ENCODE data around the gene ARHGAP26. TPM values are rescaled to one million over a fixed set of nuclear protein-coding genes. Genes with fewer than 3 reads are reported as not detected.

Gene ARHGAP26
- total RNA-seq, 1 experiment from 2014 or later: 39.8 TPM

DNA sequence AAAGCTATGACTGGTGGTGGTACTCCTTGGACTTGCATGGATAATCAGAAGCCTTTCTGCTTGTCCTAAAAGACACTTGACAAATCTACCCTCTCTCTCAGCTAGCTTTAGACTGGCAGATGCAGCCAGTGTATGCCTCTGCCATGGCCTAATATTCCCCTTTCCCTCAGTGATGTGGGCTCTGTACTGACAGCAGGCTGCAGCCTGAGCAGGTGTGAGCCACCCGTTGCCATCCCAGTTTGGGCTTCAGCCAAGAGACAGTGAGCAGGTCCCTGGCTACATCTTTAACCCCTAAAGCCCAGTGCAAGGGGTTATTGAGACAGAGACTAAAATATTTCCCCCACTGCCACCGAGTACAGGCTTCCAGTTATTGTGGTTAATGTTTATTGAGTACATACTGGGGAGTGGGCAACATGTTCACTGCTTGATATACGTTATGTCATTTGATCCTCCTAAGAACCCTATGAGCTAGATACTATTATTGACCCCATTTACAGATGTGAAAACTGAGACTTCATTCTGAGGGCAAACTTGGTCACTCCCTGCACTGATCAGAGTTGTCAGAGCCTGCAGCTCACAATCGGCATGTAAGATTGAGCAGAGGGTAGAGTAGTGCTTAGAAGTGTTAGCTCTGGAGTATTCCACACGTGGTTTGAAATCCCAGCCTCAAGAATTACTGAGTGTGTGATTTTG lies 254.2 kb downstream of the ARHGAP26 start:
- Histone ChIP-seq H3K27ac (ENCODE audit: low read length) (peak overlapping the region; percentile 85), H3K9me3 (ENCODE audit: low read length) (no peaks in the 10 kb centered on the region), H3K4me1 (ENCODE audit: low read length) (peaks cover 68% of the 10 kb centered on the region), H3K9me2 (replicated peaks; ENCODE audit: insufficient read depth, low read length) (no peaks in the 10 kb centered on the region), H3K4me2 (ENCODE audit: low read depth, low read length, poor library complexity, severe bottlenecking) (peak overlapping the region; percentile 61), H3K9ac (ENCODE audit: low read length) (peak overlapping the region; percentile 65), H3K4me3 (ENCODE audit: low read length) (no peak overlapping the region), H2AFZ (ENCODE audit: low read length) (peak overlapping the region; percentile 68; the same call in 1 of the 2 replicates), H4K20me1 (ENCODE audit: insufficient read depth, low read depth, low read length) (no peaks in the 10 kb centered on the region), H3K79me2 (ENCODE audit: low read length) (no peaks in the 10 kb centered on the region), H3K27me3 (ENCODE audit: low read length) (no peaks in the 10 kb centered on the region), H3K36me3 (ENCODE audit: insufficient read depth, low read length) (no peaks in the 10 kb centered on the region)
- DNase-seq: peak; percentile 58

DNA sequence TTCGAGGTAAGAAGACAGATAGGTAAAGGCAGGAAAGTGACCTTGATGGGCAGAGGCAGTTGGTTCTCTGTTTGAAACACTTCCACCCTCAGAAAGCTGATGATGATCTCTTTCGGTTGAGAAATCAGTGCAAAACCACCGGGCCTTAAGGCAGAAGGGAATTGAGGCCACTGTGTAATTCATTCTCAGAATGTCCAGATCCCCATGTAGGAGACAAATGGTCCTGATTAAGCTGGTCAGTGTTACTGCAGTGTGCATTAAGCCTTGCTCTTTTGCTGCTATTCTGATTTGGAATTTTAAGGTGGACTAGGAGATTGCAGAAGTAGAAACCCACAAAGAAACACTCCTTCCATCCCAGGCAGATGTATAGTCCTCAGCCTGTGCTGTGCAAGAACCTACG lies 255.2 kb downstream of the ARHGAP26 start:
- H3K9ac ChIP-seq (ENCODE audit: low read length): no peak overlapping the region
- no peak overlapping the region for H3K4me3 ChIP-seq (ENCODE audit: low read length)
- no peaks in the 10 kb centered on the region for H4K20me1 ChIP-seq (ENCODE audit: insufficient read depth, low read depth, low read length)

DNA sequence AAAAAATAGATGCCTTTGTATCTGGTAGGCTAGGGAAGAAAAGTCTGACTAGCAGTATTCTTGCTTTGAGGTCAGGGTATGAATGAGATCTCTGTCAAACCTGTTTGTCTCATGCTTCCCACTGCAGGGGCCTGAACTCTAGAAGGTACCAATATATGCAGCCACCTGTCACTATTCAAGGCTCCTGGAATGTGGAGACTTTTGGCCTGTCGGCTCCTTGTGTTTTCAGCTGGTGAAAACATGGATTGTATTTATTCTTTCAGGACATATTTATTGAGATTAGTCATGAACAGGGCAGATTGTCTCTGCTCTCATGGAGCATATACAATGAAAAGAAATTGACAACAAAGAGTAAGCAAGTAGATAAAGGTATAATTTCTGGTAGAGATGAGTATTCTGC lies 255.8 kb downstream of the ARHGAP26 start:
- Histone ChIP-seq H3K36me3 (ENCODE audit: insufficient read depth, low read length) (no peaks in the 10 kb centered on the region), H3K4me2 (ENCODE audit: low read depth, low read length, poor library complexity, severe bottlenecking) (no peak overlapping the region), H2AFZ (ENCODE audit: low read length) (peak overlapping the region; percentile 31; the same call in 1 of the 2 replicates), H3K9me2 (replicated peaks; ENCODE audit: insufficient read depth, low read length) (no peaks in the 10 kb centered on the region), H3K9me3 (ENCODE audit: low read length) (no peaks in the 10 kb centered on the region), H3K27ac (ENCODE audit: low read length) (peak overlapping the region; percentile 32; the same call in 1 of the 2 replicates), H3K9ac (ENCODE audit: low read length) (no peak overlapping the region), H4K20me1 (ENCODE audit: insufficient read depth, low read depth, low read length) (no peaks in the 10 kb centered on the region), H3K27me3 (ENCODE audit: low read length) (no peaks in the 10 kb centered on the region), H3K4me1 (ENCODE audit: low read length) (peaks cover 63% of the 10 kb centered on the region), H3K79me2 (ENCODE audit: low read length) (no peaks in the 10 kb centered on the region), H3K4me3 (ENCODE audit: low read length) (no peak overlapping the region)
- no peak for DNase-seq

More for the DNA sequence above, 255.2 kb downstream of the ARHGAP26 start:
- no peaks in the 10 kb centered on the region for H3K36me3 ChIP-seq (ENCODE audit: insufficient read depth, low read length)
- H3K27me3 ChIP-seq (ENCODE audit: low read length): no peaks in the 10 kb centered on the region
- H3K79me2 ChIP-seq (ENCODE audit: low read length): no peaks in the 10 kb centered on the region
- peaks cover 63% of the 10 kb centered on the region for H3K4me1 ChIP-seq (ENCODE audit: low read length)
- no peak overlapping the region for H3K4me2 ChIP-seq (ENCODE audit: low read depth, low read length, poor library complexity, severe bottlenecking)
- H3K9me3 ChIP-seq (ENCODE audit: low read length): no peaks in the 10 kb centered on the region
- H2AFZ ChIP-seq (ENCODE audit: low read length): peak overlapping the region; percentile 29; the same call in 1 of the 2 replicates
- no peak for DNase-seq
- H3K9me2 ChIP-seq (replicated peaks; ENCODE audit: insufficient read depth, low read length): no peaks in the 10 kb centered on the region
- H3K27ac ChIP-seq (ENCODE audit: low read length): peak overlapping the region; percentile 32; the same call in 1 of the 2 replicates

DNA sequence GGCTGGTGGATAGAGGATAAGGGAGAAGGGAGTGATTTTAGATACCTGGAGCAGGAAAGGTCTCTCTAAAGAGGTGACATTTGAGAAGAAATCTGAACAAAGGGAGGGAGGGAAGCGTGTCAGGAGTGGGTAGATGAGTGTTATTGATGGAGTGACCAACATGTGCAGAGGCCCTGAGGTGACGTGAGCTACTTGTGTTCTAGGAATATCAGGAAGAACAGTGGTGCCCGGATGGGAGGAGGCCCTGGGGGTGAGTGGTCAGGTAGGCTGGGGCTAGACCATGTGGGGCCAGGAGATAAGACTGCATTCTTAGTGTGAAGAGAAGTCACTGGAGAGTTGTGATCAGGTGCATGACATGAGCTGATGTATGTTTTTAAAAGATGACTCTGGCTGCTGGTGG lies 256.2 kb downstream of the ARHGAP26 start:
- Histone ChIP-seq H3K4me2 (ENCODE audit: low read depth, low read length, poor library complexity, severe bottlenecking) (no peak overlapping the region), H3K4me3 (ENCODE audit: low read length) (no peak overlapping the region), H4K20me1 (ENCODE audit: insufficient read depth, low read depth, low read length) (no peaks in the 10 kb centered on the region), H3K9ac (ENCODE audit: low read length) (no peak overlapping the region), H3K27me3 (ENCODE audit: low read length) (no peaks in the 10 kb centered on the region), H3K9me3 (ENCODE audit: low read length) (no peaks in the 10 kb centered on the region), H3K79me2 (ENCODE audit: low read length) (no peaks in the 10 kb centered on the region), H3K4me1 (ENCODE audit: low read length) (peaks cover 63% of the 10 kb centered on the region), H3K36me3 (ENCODE audit: insufficient read depth, low read length) (no peaks in the 10 kb centered on the region), H3K27ac (ENCODE audit: low read length) (no peak overlapping the region; the same call in 1 of the 2 replicates), H3K9me2 (replicated peaks; ENCODE audit: insufficient read depth, low read length) (no peaks in the 10 kb centered on the region), H2AFZ (ENCODE audit: low read length) (peak overlapping the region; percentile 31; the same call in 1 of the 2 replicates)
- no peak for DNase-seq

DNA sequence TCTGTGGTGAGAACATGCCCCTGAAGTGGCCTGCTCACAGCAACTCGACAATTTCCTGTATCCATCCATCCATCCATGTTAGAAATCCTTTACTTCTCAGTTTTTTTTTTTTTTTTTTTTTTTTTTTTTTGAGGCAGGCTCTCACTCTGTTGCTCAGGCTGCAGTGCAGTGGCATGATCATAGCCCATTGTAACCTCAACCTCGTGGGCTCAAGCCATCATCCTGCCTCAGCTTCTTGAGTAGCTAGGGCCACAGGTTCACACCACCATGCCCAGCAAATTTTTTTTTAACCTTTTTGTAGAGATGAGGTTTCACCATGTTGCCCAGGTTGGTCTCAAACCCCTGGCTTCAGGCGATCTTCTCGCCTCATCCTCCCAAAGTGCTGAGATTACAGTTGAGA lies 259.1 kb downstream of the ARHGAP26 start:
- Histone ChIP-seq H3K27me3 (ENCODE audit: low read length) (no peaks in the 10 kb centered on the region), H3K79me2 (ENCODE audit: low read length) (no peaks in the 10 kb centered on the region), H3K4me2 (ENCODE audit: low read depth, low read length, poor library complexity, severe bottlenecking) (no peak overlapping the region), H3K9me3 (ENCODE audit: low read length) (no peaks in the 10 kb centered on the region), H3K4me1 (ENCODE audit: low read length) (peaks cover 52% of the 10 kb centered on the region), H3K27ac (ENCODE audit: low read length) (no peak overlapping the region), H2AFZ (ENCODE audit: low read length) (no peak overlapping the region), H3K36me3 (ENCODE audit: insufficient read depth, low read length) (no peaks in the 10 kb centered on the region), H4K20me1 (ENCODE audit: insufficient read depth, low read depth, low read length) (no peaks in the 10 kb centered on the region), H3K4me3 (ENCODE audit: low read length) (no peak overlapping the region), H3K9ac (ENCODE audit: low read length) (no peak overlapping the region), H3K9me2 (replicated peaks; ENCODE audit: insufficient read depth, low read length) (no peaks in the 10 kb centered on the region)
- DNase-seq: no peak

DNA sequence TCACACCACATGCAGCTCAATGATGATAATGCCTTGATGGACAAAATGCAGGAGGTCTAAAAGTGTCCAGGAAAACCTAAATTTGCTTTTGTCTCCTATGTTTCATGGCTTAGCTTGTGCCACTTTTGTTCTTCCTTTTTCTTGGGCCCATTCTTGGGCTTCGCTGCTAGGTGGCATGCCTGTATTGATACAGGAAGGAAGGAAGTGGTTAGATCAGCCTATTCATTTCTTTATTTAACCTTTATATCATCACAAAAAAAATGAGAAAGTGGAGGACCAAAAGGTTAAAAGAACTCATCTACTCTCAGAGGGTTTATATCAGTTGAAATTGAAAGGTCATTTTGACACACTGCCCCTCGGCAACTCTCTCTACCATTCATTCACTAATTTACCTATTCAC lies 260.2 kb downstream of the ARHGAP26 start:
- DNase-seq: peak; percentile 68
- H3K27ac ChIP-seq (ENCODE audit: low read length): no peak overlapping the region
- H3K9me3 ChIP-seq (ENCODE audit: low read length): no peaks in the 10 kb centered on the region
- peaks cover 42% of the 10 kb centered on the region for H3K4me1 ChIP-seq (ENCODE audit: low read length)
- H3K9ac ChIP-seq (ENCODE audit: low read length): peak overlapping the region; percentile 8; the same call in 1 of the 2 replicates
- H3K27me3 ChIP-seq (ENCODE audit: low read length): no peaks in the 10 kb centered on the region
- peak overlapping the region; percentile 31 for H3K4me2 ChIP-seq (ENCODE audit: low read depth, low read length, poor library complexity, severe bottlenecking)
- no peaks in the 10 kb centered on the region for H3K9me2 ChIP-seq (replicated peaks; ENCODE audit: insufficient read depth, low read length)
- H3K4me3 ChIP-seq (ENCODE audit: low read length): no peak overlapping the region
- H4K20me1 ChIP-seq (ENCODE audit: insufficient read depth, low read depth, low read length): no peaks in the 10 kb centered on the region
- no peaks in the 10 kb centered on the region for H3K36me3 ChIP-seq (ENCODE audit: insufficient read depth, low read length)
- no peaks in the 10 kb centered on the region for H3K79me2 ChIP-seq (ENCODE audit: low read length)
- H2AFZ ChIP-seq (ENCODE audit: low read length): peak overlapping the region; percentile 59

DNA sequence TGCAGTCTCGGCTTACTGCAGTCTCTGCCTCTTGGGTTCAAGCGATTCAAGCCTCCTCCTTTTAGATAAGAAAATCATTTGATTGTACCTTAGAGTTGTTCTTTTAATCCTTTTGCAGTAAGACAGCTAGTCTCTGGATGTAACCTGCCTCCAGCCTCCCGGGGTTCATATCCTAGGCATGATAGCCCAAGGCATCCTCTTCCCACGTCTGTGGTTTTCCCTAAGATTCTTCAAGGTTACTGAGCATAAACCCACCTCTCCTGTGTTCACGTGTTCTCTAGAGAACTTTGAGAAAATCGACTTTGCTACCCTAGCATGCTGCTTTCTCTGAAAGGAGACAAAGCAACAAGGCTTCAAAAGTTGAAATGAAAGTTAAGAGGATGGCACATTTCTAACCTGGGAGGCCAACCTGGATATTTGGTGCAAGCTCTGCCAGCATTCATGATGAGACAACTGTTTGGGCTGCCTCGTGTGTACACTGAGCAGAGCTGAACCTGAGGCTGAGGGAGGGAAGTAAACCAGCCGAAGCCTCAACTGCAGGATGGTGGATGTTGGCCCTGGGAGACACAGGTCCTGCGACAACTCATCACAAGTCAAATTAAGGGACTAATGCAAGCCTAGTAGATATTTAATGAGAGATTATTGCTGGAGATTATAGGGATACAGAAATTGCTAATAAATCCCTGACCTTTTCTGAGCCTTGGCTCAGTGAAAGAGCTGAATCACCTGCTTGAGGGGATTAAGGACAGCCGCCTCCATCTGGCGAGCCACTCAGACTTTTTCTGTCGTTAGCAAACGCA lies 261.8 kb downstream of the ARHGAP26 start:
- H3K27me3 ChIP-seq (ENCODE audit: low read length): no peaks in the 10 kb centered on the region
- peaks cover 38% of the 10 kb centered on the region for H3K4me1 ChIP-seq (ENCODE audit: low read length)
- H3K9me2 ChIP-seq (replicated peaks; ENCODE audit: insufficient read depth, low read length): no peaks in the 10 kb centered on the region
- H4K20me1 ChIP-seq (ENCODE audit: insufficient read depth, low read depth, low read length): no peaks in the 10 kb centered on the region
- H3K27ac ChIP-seq (ENCODE audit: low read length): no peak overlapping the region
- DNase-seq: no peak
- peak overlapping the region; percentile 61; the same call in 1 of the 2 replicates for H2AFZ ChIP-seq (ENCODE audit: low read length)
- H3K9me3 ChIP-seq (ENCODE audit: low read length): no peaks in the 10 kb centered on the region
- H3K9ac ChIP-seq (ENCODE audit: low read length): no peak overlapping the region
- H3K4me2 ChIP-seq (ENCODE audit: low read depth, low read length, poor library complexity, severe bottlenecking): no peak overlapping the region
- H3K4me3 ChIP-seq (ENCODE audit: low read length): no peak overlapping the region
- H3K36me3 ChIP-seq (ENCODE audit: insufficient read depth, low read length): no peaks in the 10 kb centered on the region
- H3K79me2 ChIP-seq (ENCODE audit: low read length): no peaks in the 10 kb centered on the region

DNA sequence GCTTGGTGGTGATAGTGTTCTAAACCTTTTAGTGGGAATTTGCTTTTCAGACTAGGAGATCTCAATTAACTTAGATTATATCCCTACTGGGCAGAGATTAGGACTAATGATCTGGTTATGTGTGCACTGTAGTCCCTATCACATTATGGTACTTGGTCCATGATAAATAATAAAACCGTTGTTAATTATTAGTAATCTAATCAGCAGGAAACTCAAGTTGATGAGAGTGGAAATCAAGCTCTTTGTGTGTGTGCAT lies 262.3 kb downstream of the ARHGAP26 start:
- H3K79me2 ChIP-seq (ENCODE audit: low read length): no peaks in the 10 kb centered on the region
- no peaks in the 10 kb centered on the region for H3K36me3 ChIP-seq (ENCODE audit: insufficient read depth, low read length)
- no peak overlapping the region for H3K27ac ChIP-seq (ENCODE audit: low read length)
- no peak for DNase-seq
- no peaks in the 10 kb centered on the region for H4K20me1 ChIP-seq (ENCODE audit: insufficient read depth, low read depth, low read length)
- no peaks in the 10 kb centered on the region for H3K27me3 ChIP-seq (ENCODE audit: low read length)
- H2AFZ ChIP-seq (ENCODE audit: low read length): no peak overlapping the region
- H3K9ac ChIP-seq (ENCODE audit: low read length): no peak overlapping the region
- H3K4me1 ChIP-seq (ENCODE audit: low read length): peaks cover 38% of the 10 kb centered on the region
- H3K9me2 ChIP-seq (replicated peaks; ENCODE audit: insufficient read depth, low read length): no peaks in the 10 kb centered on the region
- no peak overlapping the region for H3K4me2 ChIP-seq (ENCODE audit: low read depth, low read length, poor library complexity, severe bottlenecking)
- H3K9me3 ChIP-seq (ENCODE audit: low read length): no peaks in the 10 kb centered on the region
- H3K4me3 ChIP-seq (ENCODE audit: low read length): no peak overlapping the region

Data from Karpas-422 (cell line).